NCI-H2107 treated with DMSO at 0.1 percent for 48 hours (cell line): ENCODE measurements around the gene XPOT.

ENCODE experiments used
- DNase-seq: peaks from one replicate; lab custom pipeline; 2025; ENCODE audit not compliant: unreplicated experiment; lab: John Stamatoyannopoulos, UW

The XPOT gene

DNA sequence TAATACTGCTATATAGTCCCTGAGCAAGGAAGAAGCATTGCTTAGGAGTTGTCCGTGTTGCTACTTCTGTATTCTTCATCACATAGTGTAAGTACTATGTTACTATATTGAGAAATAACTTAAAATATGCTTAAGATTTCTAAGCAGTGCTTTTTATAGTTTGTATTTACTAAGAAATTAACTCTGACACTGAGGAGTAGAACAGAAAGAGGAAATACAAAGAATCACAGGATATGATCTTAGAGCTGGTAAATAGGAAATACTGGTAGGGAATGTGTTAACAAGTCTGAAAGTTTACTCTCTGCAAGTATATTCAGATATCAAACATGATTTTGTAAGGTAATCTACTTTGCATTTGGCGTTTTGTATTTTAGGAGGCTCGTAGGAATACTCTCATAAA is 15.5 kb downstream of the XPOT start:
- no peak for DNase-seq

DNA sequence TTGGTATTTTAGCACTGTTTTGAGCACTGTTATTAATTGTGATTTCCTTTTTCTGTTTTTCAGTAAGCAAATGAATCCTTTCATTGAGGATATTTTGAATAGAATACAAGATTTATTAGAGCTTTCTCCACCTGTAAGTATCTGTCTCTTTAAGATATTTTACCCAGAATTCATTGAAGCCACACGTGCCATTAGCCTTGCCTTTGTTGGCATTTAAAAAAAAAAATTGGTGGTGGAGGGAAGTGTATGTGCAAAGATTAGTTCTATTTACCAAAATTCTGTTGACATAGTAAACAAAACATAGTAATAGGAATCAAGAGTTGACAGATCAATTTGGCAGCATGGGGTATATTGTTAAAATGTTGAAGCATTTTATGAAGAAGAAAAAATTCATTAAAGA is 23.8 kb downstream of the XPOT start:
- DNase-seq: no peak

DNA sequence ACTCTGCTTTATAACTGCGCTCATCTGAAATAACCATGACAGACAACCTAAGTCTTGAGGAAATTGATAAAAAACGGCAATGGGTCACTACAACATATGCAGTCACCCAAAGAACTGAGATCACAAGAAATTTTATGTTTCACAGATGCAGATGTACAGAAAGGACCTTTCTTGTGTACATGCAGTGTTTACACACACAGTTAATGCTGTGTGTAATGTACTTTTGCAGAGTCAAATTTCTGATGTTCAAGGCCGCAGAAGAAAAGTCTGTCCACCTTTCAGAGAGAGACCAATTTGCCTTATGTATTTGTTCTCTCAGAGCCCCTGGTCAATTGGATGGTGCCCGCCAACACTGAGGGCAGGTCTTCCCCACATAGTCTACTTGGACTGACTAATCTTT is 24.8 kb downstream of the XPOT start:
- no peak for DNase-seq

DNA sequence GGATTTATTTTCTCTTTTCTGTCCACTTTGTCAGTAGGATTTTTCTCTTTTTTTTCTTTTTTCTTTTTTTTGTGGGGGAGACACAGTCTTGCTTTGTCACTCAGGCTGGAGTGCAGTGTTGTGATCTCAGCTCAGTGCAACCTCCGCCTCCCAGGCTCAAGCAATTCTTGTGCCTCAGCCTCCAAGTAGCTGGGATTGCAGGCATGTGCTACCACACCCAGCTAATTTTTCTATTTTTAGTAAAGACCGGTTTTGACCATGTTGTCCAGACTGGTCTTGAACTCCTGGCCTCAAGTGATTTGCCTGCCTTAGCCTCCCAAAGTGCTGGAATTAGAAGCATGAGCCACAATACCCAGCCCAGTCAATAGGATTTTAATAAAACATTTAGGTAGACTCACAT is 26.7 kb downstream of the XPOT start:
- no peak for DNase-seq

DNA sequence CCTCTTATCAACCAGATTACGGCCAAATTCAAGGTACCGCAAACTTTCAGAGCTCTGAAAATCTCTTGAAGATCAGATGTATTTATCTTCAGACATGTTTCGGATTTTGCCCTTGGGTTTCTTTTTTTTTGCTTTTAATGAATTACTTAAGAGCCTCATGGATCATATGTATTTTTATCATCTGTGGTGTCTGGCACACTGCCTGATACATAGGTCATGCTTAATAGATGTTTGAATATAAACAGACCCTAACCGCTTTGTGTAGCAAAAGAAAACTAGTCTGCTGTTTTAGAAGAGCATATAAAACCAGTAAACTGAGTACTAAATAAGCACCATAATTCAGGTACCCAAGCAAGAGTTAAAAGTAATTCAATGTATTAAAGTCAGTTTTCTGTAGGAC is 27.6 kb downstream of the XPOT start:
- no peak for DNase-seq

DNA sequence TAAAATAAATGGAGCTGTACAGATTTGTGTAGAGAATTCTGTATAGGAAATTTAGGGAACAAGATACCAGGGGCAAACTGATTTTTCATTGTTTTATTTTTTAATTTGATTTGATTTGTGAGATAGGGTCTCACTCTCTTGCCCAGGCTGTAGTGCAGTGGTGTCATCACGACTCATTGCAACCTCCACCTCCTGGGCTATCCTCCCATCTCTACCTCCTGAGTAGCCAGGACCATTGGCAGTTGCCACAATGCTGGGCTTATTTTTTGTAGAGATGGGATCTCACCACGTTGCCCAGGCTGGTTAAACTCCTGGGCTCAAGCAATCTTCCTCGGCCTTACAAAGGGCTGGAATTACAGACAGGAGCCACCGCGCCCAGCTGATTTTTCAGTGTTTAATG is 29.7 kb downstream of the XPOT start:
- DNase-seq: no peak

DNA sequence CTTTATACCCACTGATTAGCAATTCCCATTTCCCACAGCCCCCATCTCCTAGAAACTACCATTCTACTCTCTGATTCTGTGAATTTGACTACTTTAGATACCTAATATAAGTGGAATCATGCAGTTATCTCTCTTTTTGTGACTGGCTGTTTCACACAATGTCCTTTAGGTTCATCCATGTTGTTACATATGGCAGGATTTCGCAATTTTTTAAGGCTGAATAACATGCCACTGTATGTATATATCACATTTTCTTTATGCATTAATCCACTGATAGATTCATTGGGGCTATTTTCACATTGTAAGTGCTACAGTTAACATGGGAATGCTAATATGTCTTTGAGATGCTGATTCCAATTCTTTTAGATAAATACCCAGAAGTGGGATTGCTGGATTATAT is 35.9 kb downstream of the XPOT start:
- no peak for DNase-seq

DNA sequence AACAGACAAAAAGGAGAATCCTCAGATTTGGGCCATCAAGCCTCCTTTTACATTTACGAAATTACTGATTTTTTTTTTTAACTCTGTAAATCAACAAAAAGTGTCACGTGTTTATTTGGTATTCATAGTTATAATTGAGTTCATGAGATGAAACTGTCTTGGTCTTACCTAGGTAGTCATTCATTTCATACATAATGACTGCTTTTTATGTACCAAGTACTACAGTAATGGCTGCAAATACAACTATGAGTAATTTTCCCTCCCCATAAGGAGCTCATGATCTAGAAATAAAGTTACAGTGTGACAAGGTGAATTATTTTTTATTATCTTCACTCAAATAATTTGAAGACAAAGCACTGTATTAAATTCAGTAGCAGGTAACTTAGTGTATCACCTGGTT is 41.3 kb downstream of the XPOT start:
- no peak for DNase-seq

DNA sequence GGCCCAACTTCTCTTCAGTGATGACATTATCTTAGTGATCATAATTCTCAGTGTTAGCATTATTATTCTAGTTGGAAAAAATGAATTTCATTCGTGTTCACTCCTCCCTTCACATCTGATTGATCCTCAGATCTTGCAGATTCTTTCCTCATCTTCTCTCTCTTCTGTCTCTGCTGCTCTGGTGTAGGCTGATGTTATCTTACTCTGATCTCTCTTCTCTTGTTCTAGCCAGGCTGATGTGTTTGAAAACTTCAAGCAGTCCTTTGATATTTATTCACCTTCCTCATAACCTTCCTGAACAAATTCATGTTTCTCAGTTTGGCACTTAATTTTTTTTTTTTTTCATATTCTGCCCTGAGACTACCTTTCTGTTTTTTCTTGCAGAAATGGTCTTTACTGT is 42.1 kb downstream of the XPOT start:
- DNase-seq: no peak

DNA sequence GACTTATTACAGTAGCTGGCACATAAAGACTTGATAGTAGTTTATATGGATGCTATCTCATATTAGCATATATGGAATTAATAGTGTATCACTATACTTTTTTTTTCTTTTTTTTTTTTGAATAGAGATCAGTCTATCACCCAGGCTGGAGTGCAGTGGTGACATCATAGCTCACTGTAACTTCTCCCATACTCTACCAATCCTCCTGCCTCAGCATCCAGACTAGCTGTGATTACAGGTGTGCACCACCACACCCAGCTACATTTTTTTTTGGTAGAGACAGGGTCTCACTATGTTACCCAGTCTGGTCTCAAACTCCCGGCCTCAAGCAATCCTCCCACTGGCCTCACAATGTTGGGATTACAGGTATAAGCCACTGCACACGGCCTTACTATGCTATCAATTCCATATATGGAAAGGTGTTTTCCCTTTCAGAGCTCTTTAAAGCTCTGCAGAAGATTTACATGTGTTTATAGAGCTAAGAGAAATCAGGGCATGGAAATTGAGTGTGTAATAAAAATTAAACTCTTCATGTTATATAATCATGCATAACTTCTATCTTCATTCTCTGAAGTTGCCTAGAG is 46.0 kb downstream of the XPOT start:
- no peak for DNase-seq

DNA sequence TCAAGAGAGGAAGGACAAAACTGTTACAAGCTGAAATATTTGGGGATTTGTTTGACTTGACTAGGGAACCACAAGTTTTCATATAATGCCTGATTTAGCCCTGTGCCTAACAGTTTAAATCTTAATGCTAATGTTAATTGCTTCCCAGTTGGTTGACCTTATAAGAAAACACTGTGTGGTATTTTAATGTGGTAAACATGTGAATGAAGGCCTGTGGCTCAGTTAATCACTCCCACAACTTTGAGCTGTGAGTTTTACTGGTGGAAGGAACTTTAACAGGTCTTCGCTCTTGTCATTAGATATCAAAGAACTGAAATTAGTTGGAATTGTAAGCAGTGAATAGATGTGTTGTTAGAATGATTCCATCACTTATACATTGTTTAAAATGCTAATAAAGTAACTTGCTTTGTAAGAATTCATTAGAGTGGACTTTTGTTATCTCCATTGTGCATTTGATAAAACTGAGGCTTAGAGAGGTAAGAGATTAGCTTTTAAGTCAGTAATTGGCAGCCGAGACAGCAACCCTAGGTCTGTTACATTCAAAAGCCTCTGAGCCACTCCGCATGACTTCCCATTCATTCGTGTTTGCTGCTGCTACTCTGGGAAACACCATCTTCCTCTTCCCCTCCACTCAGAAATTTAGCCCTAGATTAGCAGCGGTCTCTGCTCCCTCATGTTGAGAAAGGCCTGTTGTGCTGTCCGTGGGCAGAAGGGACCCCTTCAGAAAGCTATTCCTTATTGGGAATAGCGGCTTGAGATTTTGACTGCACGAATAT is 46.7 kb downstream of the XPOT start:
- DNase-seq: peak; percentile 81

DNA sequence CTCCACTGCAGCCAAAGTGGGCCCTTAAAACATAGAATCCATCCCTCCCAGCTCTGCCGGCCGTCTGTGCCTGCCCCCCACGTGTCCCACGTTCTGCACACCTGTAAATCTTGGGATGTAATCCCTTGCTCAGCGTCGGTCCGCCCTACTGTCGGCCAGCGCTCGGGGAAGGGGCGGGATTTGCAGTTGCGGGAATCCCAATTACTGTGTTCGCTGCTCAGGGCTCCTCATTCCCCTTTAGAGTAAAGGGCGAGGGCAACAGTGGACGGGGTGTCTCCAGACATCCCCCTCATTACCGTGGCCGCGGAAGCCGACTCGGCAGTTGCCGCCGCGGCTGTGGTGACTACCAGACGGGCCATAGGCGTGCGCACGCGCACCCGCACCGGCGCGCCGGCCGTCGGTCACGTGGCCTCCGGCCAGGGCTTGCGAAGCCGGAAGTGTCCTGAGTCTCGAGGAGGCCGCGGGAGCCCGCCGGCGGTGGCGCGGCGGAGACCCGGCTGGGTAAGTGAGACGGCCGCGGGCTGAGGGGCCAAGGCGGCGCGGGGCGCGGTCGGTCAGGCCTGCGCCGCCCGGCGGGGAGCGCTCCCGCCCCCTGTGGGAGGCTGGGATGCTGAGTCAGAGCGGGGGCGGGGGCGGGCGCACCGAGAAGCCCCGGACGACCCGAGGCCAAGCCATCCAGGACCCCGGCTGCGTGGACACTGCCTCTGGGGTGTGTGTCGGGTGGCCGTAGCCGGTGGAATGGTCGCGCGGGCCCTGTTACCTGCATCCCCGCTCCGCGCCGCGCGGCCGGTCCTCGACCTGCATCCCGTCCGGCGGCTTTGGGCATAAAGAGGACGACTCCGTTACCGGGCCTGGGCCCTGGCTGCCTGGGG is 47.7 kb downstream of the XPOT start, which contains the start of gene TBK1:
TBK1 (plus strand) TSS at position 434 of the 872 bp plus-strand sequence. CDS start 3,751 bp downstream, outside the sequence.
- peak; percentile 51 for DNase-seq

DNA sequence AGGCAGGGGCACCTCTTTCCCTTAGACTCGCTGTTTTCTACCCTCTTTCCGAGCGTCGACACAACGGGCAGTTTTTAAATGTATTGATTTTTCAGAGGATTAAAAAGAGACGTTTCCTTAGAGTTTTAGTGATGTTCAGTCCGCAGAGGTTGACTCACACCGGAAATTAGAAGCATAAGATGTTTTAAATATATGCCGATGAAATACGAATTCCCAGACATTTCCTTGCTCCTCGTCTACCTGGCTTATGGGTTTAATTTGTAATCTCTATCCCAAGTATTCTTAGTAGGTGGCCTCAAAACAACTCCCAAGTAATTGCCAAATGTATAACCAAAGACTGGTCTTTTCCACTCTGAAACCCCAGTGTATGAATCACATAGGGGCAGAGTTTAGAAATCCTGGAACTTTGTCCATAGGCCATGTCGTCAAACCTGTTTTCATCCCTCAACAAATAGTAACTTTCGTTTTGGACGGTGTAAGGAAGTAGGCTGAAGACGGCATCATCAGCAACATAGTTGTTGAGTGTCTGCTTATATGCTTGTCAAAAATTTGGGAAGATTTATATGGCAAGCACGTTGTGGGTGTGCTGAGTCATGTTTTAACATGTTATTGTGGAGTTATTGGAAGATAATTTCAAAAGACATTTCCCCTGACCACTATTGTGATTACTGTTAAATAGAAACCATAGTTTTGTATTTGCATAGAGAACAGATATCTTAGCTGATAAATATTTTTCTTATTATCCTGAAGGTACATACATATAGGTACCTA is 48.6 kb downstream of the XPOT start:
- DNase-seq: peak; percentile 81

DNA sequence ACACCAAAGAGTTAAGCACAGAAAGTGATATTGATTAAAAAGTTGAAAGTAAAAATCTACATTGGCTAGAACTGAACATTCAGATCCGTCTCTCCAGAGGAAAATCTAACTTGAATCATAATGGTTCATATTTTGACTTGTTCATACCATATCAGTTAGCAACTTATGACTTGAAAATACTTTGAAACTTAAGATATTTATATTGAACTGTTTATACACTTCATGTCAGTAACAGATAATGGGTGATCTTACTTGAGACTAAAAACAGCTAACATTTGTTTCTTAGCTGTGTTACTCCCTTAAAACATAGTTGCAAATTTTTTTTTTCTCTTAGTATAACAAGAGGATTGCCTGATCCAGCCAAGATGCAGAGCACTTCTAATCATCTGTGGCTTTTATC is 51.3 kb downstream of the XPOT start:
- no peak for DNase-seq

DNA sequence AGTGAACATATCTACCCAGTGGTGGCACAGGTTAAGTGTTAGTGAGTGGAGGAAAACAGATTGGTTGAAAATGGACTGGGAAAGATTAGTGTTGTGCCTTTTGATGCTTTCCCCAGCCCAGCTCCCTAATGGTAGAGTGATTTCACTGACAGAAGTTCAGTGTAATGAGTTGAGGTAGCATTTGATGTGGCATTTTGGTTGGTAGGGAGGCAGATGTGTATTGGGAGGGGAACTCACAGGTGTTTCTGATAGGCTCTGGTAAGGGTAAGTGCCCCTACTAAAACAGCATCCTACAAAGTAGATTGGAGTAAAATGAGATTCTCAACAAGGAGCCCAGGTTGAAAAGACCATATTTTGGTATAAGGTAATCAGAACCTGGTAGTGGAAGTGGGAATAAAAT is 51.9 kb downstream of the XPOT start:
- DNase-seq: no peak

DNA sequence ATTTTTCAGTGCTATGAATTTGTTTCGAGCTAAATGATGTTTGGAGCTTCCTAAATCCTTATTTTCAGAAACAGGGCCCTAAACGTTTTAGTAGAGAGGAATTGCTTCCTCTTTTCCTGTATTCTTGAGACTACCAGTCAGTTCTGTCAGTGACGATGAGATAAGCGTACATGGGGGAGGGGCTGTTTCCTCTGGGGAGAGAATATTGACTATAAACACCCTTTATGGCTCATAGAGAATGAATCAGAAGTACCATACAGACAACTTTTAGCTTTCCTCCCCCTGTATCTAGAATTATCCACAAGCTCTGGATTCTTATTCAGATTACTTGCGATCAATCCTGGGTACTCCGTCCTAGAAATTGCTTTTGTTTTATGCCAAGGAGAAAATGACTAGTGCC is 52.8 kb downstream of the XPOT start:
- DNase-seq: no peak

DNA sequence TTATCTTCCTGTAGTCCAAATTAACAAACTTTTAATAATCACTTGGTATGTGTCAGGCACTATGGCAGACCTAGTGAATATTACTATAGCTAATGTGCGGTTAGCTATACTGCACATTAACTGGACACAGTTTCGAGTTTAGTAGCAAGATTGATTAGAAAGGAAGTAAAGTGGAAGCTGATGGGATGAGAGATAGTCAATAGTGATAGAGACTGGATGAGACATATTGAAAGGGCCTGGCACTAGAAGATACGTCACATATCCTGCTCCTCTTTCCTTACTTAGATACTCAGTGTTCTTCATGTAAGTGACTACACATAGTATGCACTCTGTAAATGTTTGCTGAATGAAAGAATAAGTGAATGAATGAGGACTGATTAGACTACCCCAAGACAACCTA is 53.3 kb downstream of the XPOT start:
- no peak for DNase-seq

DNA sequence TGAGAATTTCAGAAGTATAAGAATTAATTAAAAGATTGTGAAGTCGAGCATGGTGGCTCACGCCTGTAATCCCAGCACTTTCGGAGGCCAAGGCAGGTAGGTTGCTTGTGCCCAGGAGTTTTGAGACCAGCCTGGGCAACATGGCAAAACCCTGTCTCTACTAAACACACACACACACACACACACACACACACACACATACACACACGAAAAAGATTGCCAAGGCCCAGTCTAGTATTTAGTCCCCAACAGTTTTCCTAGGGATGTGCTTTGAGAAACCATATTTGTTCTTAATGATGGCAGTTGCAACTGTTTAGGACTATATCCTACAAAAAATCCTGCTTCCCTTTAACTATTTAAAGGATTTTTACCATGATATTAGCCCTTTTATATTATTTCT is 53.7 kb downstream of the XPOT start:
- no peak for DNase-seq

DNA sequence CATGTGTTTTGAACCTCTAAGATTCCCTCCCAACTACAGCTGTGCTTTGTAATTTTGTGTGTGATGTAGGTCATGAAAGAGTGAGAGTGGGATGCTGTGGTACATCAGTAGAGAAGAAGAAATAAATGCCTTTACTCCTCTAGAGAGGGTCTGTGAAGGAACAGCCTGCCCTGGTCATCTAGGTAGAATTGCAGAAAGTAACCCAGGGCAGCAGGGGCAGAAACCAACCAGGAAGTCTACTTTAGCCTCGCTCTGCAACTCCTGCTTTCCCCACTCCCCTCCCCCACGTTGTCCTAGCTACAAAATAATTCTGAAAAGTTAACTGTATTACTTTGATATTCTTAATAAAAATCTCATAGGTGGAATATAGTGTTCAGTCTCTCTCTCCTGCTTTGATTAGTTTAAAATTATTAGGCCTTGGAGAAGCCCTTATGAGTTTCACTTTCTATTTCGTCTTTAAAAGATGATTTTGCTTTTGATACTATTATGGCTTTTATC is 55.3 kb downstream of the XPOT start:
- no peak for DNase-seq

DNA sequence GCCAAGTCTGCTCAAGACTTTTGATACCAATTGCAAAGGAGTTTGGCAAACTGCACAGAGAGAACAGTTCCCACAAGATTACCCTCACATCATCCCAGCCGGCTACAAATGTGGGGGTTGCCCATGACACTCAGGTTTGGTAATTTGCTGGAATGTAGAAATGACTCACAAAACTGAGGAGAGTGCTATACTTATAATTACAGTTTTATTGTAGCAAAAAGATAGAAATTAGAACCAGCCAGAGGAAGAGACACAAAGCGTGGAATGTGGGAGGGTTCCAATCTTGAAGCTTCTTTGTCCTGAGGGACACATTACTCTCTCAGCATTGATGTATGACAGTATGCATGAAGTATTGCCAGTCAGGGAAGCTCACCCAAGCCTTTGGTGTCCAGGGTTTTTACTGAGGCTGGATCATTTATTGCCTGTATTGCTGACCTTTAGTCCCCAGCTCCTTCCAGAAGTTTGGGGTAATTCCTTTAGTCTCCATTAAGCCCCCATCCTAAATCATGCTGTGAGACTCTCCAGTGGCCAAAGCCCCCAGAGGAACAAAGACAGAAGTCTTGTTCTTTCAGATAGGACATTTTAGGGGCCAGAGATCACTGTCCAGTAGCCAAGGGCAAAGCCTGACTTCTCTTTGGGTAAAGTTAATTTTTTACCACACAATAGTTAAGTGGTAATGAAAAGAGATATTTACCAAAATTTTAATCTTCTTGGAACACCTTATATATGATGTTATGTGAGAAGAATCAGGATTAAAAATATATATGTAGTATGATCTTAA is 57.6 kb downstream of the XPOT start:
- no peak for DNase-seq
